ENCODE measurements around the gene SERP2. TPM values are rescaled to one million over a fixed set of nuclear protein-coding genes. Genes with fewer than 3 reads are reported as not detected.
A peak's percentile ranks its signal among the peaks of the same experiment; 100 is the strongest.

The SERP2 gene
- total and polyA plus RNA-seq, 10 donors: 0.38 to 3.7 (median 1.1) TPM; not detected in 3

GRCh38 chr13:44400736-44401135 lies 27.1 kb downstream of the SERP2 start:
- peaks cover 0 to 17% (median 0%) of the 10 kb centered on the region in 7 donors for H3K27me3 ChIP-seq (replicated peaks in 1 of 7)

GRCh38 chr13:44401577-44401976 lies 28.0 kb downstream of the SERP2 start:
- H3K36me3 ChIP-seq: no peaks in the 10 kb centered on the region
- WGBS, 5 donors: 39 to 77% (median 68%) methylated on average over 2 of the region's 2 CpGs
- intact Hi-C loops (cut with DNase I; ENCODE audit: low total_unique reads): no loop called here

More at GRCh38 chr13:44400736-44401135, 27.1 kb downstream of the SERP2 start:
- intact Hi-C loops (cut with DNase I; ENCODE audit: low total_unique reads): no loop called here
- no peaks in the 10 kb centered on the region for H3K9me3 ChIP-seq
- TF ChIP-seq POLR2AphosphoS5 (IDR thresholded peaks at IDR 0.05): no peak
- TF ChIP-seq, protein P1, sequence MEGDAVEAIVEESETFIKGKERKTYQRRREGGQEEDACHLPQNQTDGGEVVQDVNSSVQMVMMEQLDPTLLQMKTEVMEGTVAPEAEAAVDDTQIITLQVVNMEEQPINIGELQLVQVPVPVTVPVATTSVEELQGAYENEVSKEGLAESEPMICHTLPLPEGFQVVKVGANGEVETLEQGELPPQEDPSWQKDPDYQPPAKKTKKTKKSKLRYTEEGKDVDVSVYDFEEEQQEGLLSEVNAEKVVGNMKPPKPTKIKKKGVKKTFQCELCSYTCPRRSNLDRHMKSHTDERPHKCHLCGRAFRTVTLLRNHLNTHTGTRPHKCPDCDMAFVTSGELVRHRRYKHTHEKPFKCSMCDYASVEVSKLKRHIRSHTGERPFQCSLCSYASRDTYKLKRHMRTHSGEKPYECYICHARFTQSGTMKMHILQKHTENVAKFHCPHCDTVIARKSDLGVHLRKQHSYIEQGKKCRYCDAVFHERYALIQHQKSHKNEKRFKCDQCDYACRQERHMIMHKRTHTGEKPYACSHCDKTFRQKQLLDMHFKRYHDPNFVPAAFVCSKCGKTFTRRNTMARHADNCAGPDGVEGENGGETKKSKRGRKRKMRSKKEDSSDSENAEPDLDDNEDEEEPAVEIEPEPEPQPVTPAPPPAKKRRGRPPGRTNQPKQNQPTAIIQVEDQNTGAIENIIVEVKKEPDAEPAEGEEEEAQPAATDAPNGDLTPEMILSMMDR (IDR thresholded peaks at IDR 0.05 in 8 of 11, conservative IDR thresholded peaks at IDR 0.05 in 3 of 11): no peak
- no peak for TF ChIP-seq POLR2A (IDR thresholded peaks at IDR 0.05)
- no peaks in the 10 kb centered on the region for H3K36me3 ChIP-seq
- peaks cover 0 to 2% (median 0%) of the 10 kb centered on the region in 6 donors for H3K4me1 ChIP-seq
- DNase-seq: no peak
- no peak overlapping the region for H3K27ac ChIP-seq
- H3K4me3 ChIP-seq: no peak overlapping the region

GRCh38 chr13:44402899-44403445 lies 29.3 kb downstream of the SERP2 start:
- Histone ChIP-seq H3K4me1 (peaks cover 0 to 10% (median 2%) of the 10 kb centered on the region in 6 donors), H3K27me3 (replicated peaks in 1 of 7) (peaks cover 0 to 25% (median 0%) of the 10 kb centered on the region in 7 donors), H3K9me3 (no peaks in the 10 kb centered on the region), H3K27ac (no peak overlapping the region), H3K36me3 (no peaks in the 10 kb centered on the region), H3K4me3 (no peak overlapping the region)
- peak; percentile 23 for DNase-seq
- no peak for TF ChIP-seq POLR2AphosphoS5 (IDR thresholded peaks at IDR 0.05)
- no peak for TF ChIP-seq POLR2A (IDR thresholded peaks at IDR 0.05)
- TF ChIP-seq, protein P1 (IDR thresholded peaks at IDR 0.05 in 8 of 11, conservative IDR thresholded peaks at IDR 0.05 in 3 of 11): no peak
- intact Hi-C loops (cut with DNase I; ENCODE audit: low total_unique reads): no loop called here
- WGBS, 5 donors: 88 to 91% (median 89%) methylated on average over 13 of the region's 13 CpGs

More at GRCh38 chr13:44401577-44401976, 28.0 kb downstream of the SERP2 start:
- Histone ChIP-seq H3K4me3 (no peak overlapping the region), H3K4me1 (peaks cover 0 to 6% (median under 1%) of the 10 kb centered on the region in 6 donors), H3K9me3 (no peaks in the 10 kb centered on the region), H3K27me3 (replicated peaks in 1 of 7) (peaks cover 0 to 25% (median 0%) of the 10 kb centered on the region in 7 donors), H3K27ac (no peak overlapping the region)
- TF ChIP-seq, protein P1 (IDR thresholded peaks at IDR 0.05 in 8 of 11, conservative IDR thresholded peaks at IDR 0.05 in 3 of 11): no peak
- TF ChIP-seq POLR2AphosphoS5 (IDR thresholded peaks at IDR 0.05) (no peak), POLR2A (IDR thresholded peaks at IDR 0.05) (no peak)
- DNase-seq: no peak

DNA sequence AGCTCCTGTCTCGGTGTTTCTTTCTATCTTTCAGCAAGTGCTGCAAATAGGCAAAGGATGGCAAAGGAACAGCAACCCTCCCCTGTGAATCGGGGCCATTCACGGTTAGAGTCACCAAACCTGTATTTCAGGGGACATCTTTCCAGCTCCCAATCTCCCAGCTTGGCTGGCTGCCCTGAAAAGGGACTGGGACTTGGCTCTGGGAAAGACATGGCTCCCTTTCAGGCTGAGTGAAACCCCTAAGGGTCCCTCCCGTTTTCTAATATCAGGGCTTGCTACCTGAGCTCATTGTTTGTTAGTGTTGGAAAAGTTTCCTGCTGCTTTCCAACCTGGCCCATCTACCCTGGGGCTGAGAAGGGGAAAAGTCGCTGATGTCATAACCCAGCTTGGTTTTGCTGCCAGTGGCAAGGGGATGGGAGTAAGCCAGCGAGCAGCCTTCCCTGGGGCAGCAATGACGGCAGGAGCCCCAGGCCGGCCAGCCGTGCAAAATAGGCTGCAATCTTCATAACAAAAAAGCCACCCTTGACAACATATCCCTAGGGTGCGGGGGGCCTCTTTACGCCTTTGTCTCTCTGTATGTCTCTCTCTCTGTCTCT lies 29.9 kb downstream of the SERP2 start:
- H3K36me3 ChIP-seq: no peaks in the 10 kb centered on the region
- peaks cover 0 to 10% (median 2%) of the 10 kb centered on the region in 6 donors for H3K4me1 ChIP-seq
- WGBS, 5 donors: 77 to 89% (median 85%) methylated on average over 11 of the region's 11 CpGs
- DNase-seq: no peak
- no peaks in the 10 kb centered on the region for H3K9me3 ChIP-seq
- no peak overlapping the region for H3K4me3 ChIP-seq
- intact Hi-C loops (cut with DNase I; ENCODE audit: low total_unique reads): no loop called here
- H3K27ac ChIP-seq: no peak overlapping the region
- TF ChIP-seq POLR2A (IDR thresholded peaks at IDR 0.05) (no peak), POLR2AphosphoS5 (IDR thresholded peaks at IDR 0.05) (no peak)
- TF ChIP-seq, protein P1 (IDR thresholded peaks at IDR 0.05 in 8 of 11, conservative IDR thresholded peaks at IDR 0.05 in 3 of 11): no peak
- H3K27me3 ChIP-seq (replicated peaks in 1 of 7): peaks cover 0 to 28% (median 0%) of the 10 kb centered on the region in 7 donors

Measured in spleen (tissue), 11 donors.